Hepatocyte (in vitro differentiated cells): ENCODE results near the gene COL6A3. TPM values are rescaled to one million over a fixed set of nuclear protein-coding genes. Genes with fewer than 3 reads are reported as not detected.

ENCODE experiments used
- DNase-seq: peaks from one replicate; pipeline ENCODE4 v3.0.0-alpha.2; 2016; ENCODE audit warnings: low spot score
- H2AFZ ChIP-seq: fragments of 200-600 bp; sonication (generic); 2 replicates; pipeline ENCODE4 v1.6.0; 2016; ENCODE audit warnings: antibody characterized with exemption, mild to moderate bottlenecking
- H3K27ac ChIP-seq: fragments of 200-600 bp; sonication (generic); 2 replicates; pipeline ENCODE4 v1.5.1; 2016; ENCODE audit warnings: mild to moderate bottlenecking
- H3K27me3 ChIP-seq: fragments of 200-600 bp; sonication (generic); 2 replicates; pipeline ENCODE4 v1.6.1; 2016
- H3K36me3 ChIP-seq: fragments of 200-600 bp; sonication (generic); replicated peaks from 2 replicates; pipeline ENCODE4 v1.5.1; 2016; ENCODE audit warnings: low read depth; ENCODE audit not compliant: insufficient read depth
- H3K4me1 ChIP-seq: fragments of 200-600 bp; sonication (generic); 2 replicates; pipeline ENCODE4 v1.5.1; 2016; ENCODE audit warnings: mild to moderate bottlenecking, moderate library complexity; ENCODE audit not compliant: insufficient read depth
- H3K4me2 ChIP-seq: fragments of 200-600 bp; sonication (generic); 2 replicates; pipeline ENCODE4 v1.6.0; 2016
- H3K4me3 ChIP-seq: fragments of 200-600 bp; sonication (generic); 2 replicates; pipeline ENCODE4 v1.5.1; 2016; ENCODE audit warnings: mild to moderate bottlenecking
- H3K79me2 ChIP-seq: fragments of 200-600 bp; sonication (generic); 2 replicates; pipeline ENCODE4 v1.6.0; 2017; ENCODE audit warnings: mild to moderate bottlenecking
- H3K9me2 ChIP-seq: fragments of 200-600 bp; sonication (generic); replicated peaks from 2 replicates; pipeline ENCODE4 v1.6.0; 2017; ENCODE audit warnings: mild to moderate bottlenecking; ENCODE audit not compliant: insufficient read depth
- H3K9me3 ChIP-seq: fragments of 200-600 bp; sonication (generic); 2 replicates; pipeline ENCODE4 v1.5.1; 2016; ENCODE audit warnings: low read depth, mild to moderate bottlenecking
- H4K20me1 ChIP-seq: fragments of 200-600 bp; sonication (generic); 2 replicates; pipeline ENCODE4 v1.6.0; 2016; ENCODE audit warnings: mild to moderate bottlenecking; ENCODE audit not compliant: insufficient read depth, poor library complexity, severe bottlenecking
- CTCF ChIP-seq: fragments of 200-600 bp; sonication (generic); IDR thresholded peaks from 2 replicates; pipeline ENCODE4 v1.5.1; 2016; ENCODE audit warnings: antibody characterized with exemption, mild to moderate bottlenecking; ENCODE audit not compliant: poor library complexity
- EZH2 ChIP-seq: fragments of 200-600 bp; sonication (generic); IDR thresholded peaks from 2 replicates; pipeline ENCODE4 v1.6.1; 2016; ENCODE audit warnings: antibody characterized with exemption, mild to moderate bottlenecking, borderline replicate concordance
- EZH2phosphoT487 ChIP-seq: fragments of 200-600 bp; sonication (generic); IDR thresholded peaks from one replicate; pipeline ENCODE4 v1.6.1; 2018; ENCODE audit warnings: antibody characterized with exemption, mild to moderate bottlenecking, low read depth, moderate library complexity; ENCODE audit not compliant: unreplicated experiment, severe bottlenecking
- WGBS: methylation state at CpG from one replicate; pipeline ENCODE4 v1.1.6; 2016; ENCODE audit warnings: low lambda C conversion rate; ENCODE audit errors: missing lambda C conversion rate; 5-methylcytosine and 5-hydroxymethylcytosine counted together
- polyA plus RNA-seq: library from polyadenylated mRNA; unstranded; fragments of >200 nt; fragmentation: Nextera tagmentation; extraction: Ambion mirVana; gene quantifications from 2 replicates; pipeline ENCODE4 v1.2.1, GENCODE V29; 2016
- total RNA-seq: library from RNA; depleted of rRNA; stranded (reverse); fragments of >200 nt; gene quantifications from 2 replicates; pipeline ENCODE4 v1.2.3, GENCODE V29; 2014

The COL6A3 gene
- total and polyA plus RNA-seq, 2 experiments from 2014 or later: 80.7 to 250 TPM

- no peak overlapping the region for H3K4me2 ChIP-seq
- no peak overlapping the region for H3K4me3 ChIP-seq
- DNase-seq: no peak
- no peaks in the 10 kb centered on the region for H3K27me3 ChIP-seq
- 85% methylated on average over 11 of the region's 11 CpGs for WGBS
- no peaks in the 10 kb centered on the region for H3K9me3 ChIP-seq
- peaks cover 100% of the 10 kb centered on the region for H3K79me2 ChIP-seq
- TF ChIP-seq EZH2phosphoT487 (no peak), EZH2 (no peak), CTCF (no peak)
- H4K20me1 ChIP-seq: peaks cover 34% of the 10 kb centered on the region
- no peaks in the 10 kb centered on the region for H3K9me2 ChIP-seq
- peaks cover 1% of the 10 kb centered on the region for H3K4me1 ChIP-seq
- H2AFZ ChIP-seq: no peak overlapping the region
- peak overlapping the region; percentile 5 for H3K27ac ChIP-seq
- H3K36me3 ChIP-seq: no peaks in the 10 kb centered on the region
These were observed 10.7 kb downstream of the COL6A3 start for GRCh38 chr2:237403024-237403882.

- Histone ChIP-seq H3K27ac (no peak overlapping the region), H3K9me2 (no peaks in the 10 kb centered on the region), H4K20me1 (peaks cover 47% of the 10 kb centered on the region), H3K4me3 (no peak overlapping the region), H3K4me1 (no peaks in the 10 kb centered on the region), H3K27me3 (no peaks in the 10 kb centered on the region), H3K36me3 (no peaks in the 10 kb centered on the region), H3K79me2 (peaks cover 93% of the 10 kb centered on the region), H3K4me2 (peak overlapping the region; percentile 24), H3K9me3 (no peaks in the 10 kb centered on the region), H2AFZ (no peak overlapping the region)
- 28% methylated on average over 1 of the region's 1 CpG for WGBS
- TF ChIP-seq EZH2: no peak
- TF ChIP-seq CTCF: no peak
- TF ChIP-seq EZH2phosphoT487: no peak
- no peak for DNase-seq
These were observed 13.8 kb downstream of the COL6A3 start for GRCh38 chr2:237400199-237400598.

- H3K9me2 ChIP-seq: no peaks in the 10 kb centered on the region
- DNase-seq: no peak
- no peaks in the 10 kb centered on the region for H3K27me3 ChIP-seq
- no peak overlapping the region for H3K27ac ChIP-seq
- TF ChIP-seq EZH2phosphoT487 (no peak), CTCF (no peak), EZH2 (no peak)
- H3K4me1 ChIP-seq: no peaks in the 10 kb centered on the region
- H3K36me3 ChIP-seq: no peaks in the 10 kb centered on the region
- peaks cover 64% of the 10 kb centered on the region for H3K79me2 ChIP-seq
- 59% methylated on average over 1 of the region's 2 CpGs for WGBS
- no peak overlapping the region for H3K4me2 ChIP-seq
- no peaks in the 10 kb centered on the region for H3K9me3 ChIP-seq
- no peak overlapping the region for H3K4me3 ChIP-seq
- no peak overlapping the region for H2AFZ ChIP-seq
- peaks cover 47% of the 10 kb centered on the region for H4K20me1 ChIP-seq
These were observed 16.9 kb downstream of the COL6A3 start for GRCh38 chr2:237397072-237397471.
